HEK293T (cell line): ENCODE measurements around the gene MMP23B.

ENCODE experiments used
- CTCF ChIA-PET: fragments of 350-600 bp; formaldehyde crosslinking; extraction: SDS; loops from one replicate; lab custom pipeline; 2021; ENCODE audit warnings: antibody characterized with exemption, inconsistent platforms; lab: Yijun Ruan, JAX
- POLR2A ChIA-PET: fragments of 350-600 bp; formaldehyde crosslinking; extraction: SDS; loops from one replicate; lab custom pipeline; 2020; ENCODE audit warnings: antibody characterized with exemption, inconsistent platforms; lab: Yijun Ruan, JAX
- DNase-seq: peaks from one replicate; pipeline ENCODE4 v3.0.0; 2012; ENCODE audit warnings: mixed read lengths; ENCODE audit errors: extremely low spot score
- ARNT ChIP-seq: fragments of 450-650 bp; IDR thresholded peaks from 2 replicates; pipeline ENCODE4 v1.6.1; 2017; ENCODE audit warnings: mild to moderate bottlenecking
- BHLHE40 ChIP-seq: fragments of 450-650 bp; IDR thresholded peaks from 2 replicates; pipeline ENCODE4 v1.6.1; 2016; ENCODE audit warnings: mild to moderate bottlenecking, moderate library complexity, borderline replicate concordance
- CTBP1 ChIP-seq: fragments of 450-650 bp; IDR thresholded peaks from 2 replicates; pipeline ENCODE4 v1.6.1; 2016; ENCODE audit warnings: borderline replicate concordance
- ELF4 ChIP-seq: fragments of 450-650 bp; IDR thresholded peaks from 2 replicates; pipeline ENCODE4 v1.6.1; 2017; ENCODE audit warnings: antibody characterized with exemption
- FOXA1 ChIP-seq: fragments of 450-650 bp; IDR thresholded peaks from 2 replicates; pipeline ENCODE4 v1.6.1; 2016; ENCODE audit warnings: mild to moderate bottlenecking
- FOXK2 ChIP-seq: fragments of 450-650 bp; IDR thresholded peaks from 2 replicates; pipeline ENCODE4 v1.6.1; 2016; ENCODE audit warnings: mild to moderate bottlenecking
- FOXM1 ChIP-seq: fragments of 450-650 bp; IDR thresholded peaks from 2 replicates; pipeline ENCODE4 v1.6.1; 2017; ENCODE audit warnings: mild to moderate bottlenecking, borderline replicate concordance
- HDGF ChIP-seq: fragments of 450-650 bp; IDR thresholded peaks from 2 replicates; pipeline ENCODE4 v1.6.1; 2017; ENCODE audit warnings: antibody characterized with exemption, borderline replicate concordance
- L3MBTL2 ChIP-seq: fragments of 450-650 bp; conservative IDR thresholded peaks from 2 replicates; pipeline ENCODE4 v1.6.1; 2016; ENCODE audit warnings: mild to moderate bottlenecking
- LEF1 ChIP-seq: fragments of 450-650 bp; IDR thresholded peaks from 2 replicates; pipeline ENCODE4 v1.6.1; 2017; ENCODE audit warnings: mild to moderate bottlenecking, borderline replicate concordance
- NFRKB ChIP-seq: fragments of 450-650 bp; IDR thresholded peaks from 2 replicates; pipeline ENCODE4 v1.6.1; 2016; ENCODE audit warnings: mild to moderate bottlenecking, moderate library complexity
- PKNOX1 ChIP-seq: fragments of 450-650 bp; IDR thresholded peaks from 2 replicates; pipeline ENCODE4 v1.6.1; 2016
- SP1 ChIP-seq: fragments of 450-650 bp; IDR thresholded peaks from 2 replicates; pipeline ENCODE4 v1.6.1; 2017
- SUZ12 ChIP-seq: fragments of 450-650 bp; IDR thresholded peaks from 2 replicates; pipeline ENCODE4 v1.6.1; 2016; ENCODE audit warnings: mild to moderate bottlenecking
- TARDBP ChIP-seq: fragments of 450-650 bp; IDR thresholded peaks from 2 replicates; pipeline ENCODE4 v1.6.1; 2016
- ZNF384 ChIP-seq: fragments of 450-650 bp; IDR thresholded peaks from 2 replicates; pipeline ENCODE4 v1.6.1; 2016

MMP23B gene

GRCh38 chr1:1631782-1632420 lies at the start of gene MMP23B:
Gene MMP23B (plus strand): TSS chr1:1632173. CDS start chr1:1632219, 46 bp downstream.
- POLR2A ChIA-PET: no interaction called here
- CTCF ChIA-PET: no interaction called here
- TF ChIP-seq ELF4: no peak
- no peak for TF ChIP-seq LEF1
- TF ChIP-seq L3MBTL2: no peak
- no peak for TF ChIP-seq CTBP1
- TF ChIP-seq ZNF384: no peak
- TF ChIP-seq HDGF: no peak
- no peak for TF ChIP-seq PKNOX1
- TF ChIP-seq SUZ12: no peak
- TF ChIP-seq NFRKB: no peak
- TF ChIP-seq FOXM1: no peak
- peak; percentile 37 for DNase-seq

- ChIA-PET CTCF (no interaction called here), POLR2A (no interaction called here)
- TF ChIP-seq L3MBTL2 (no peak), FOXM1 (no peak), BHLHE40 (no peak), TARDBP (no peak), HDGF (no peak), LEF1 (no peak), ARNT (no peak), NFRKB (no peak), FOXA1 (no peak), ZNF384 (no peak), ELF4 (no peak), FOXK2 (no peak), CTBP1 (no peak), PKNOX1 (no peak), SUZ12 (no peak), SP1 (no peak)
- no peak for DNase-seq
These were observed 49.2 kb upstream of the MMP23B start for GRCh38 chr1:1582585-1583346.

GRCh38 chr1:1583347-1584010 lies 48.5 kb upstream of the MMP23B start:
- no peak for TF ChIP-seq ELF4
- TF ChIP-seq HDGF: no peak
- TF ChIP-seq TARDBP: no peak
- no peak for TF ChIP-seq CTBP1
- no peak for TF ChIP-seq ZNF384
- TF ChIP-seq SP1: no peak
- TF ChIP-seq LEF1: no peak
- TF ChIP-seq SUZ12: no peak
- no peak for TF ChIP-seq FOXA1
- no peak for TF ChIP-seq L3MBTL2
- no peak for TF ChIP-seq PKNOX1
- TF ChIP-seq FOXK2: no peak
- no peak for TF ChIP-seq FOXM1
- no peak for TF ChIP-seq BHLHE40
- TF ChIP-seq ARNT: no peak
- no peak for TF ChIP-seq NFRKB
- no peak for DNase-seq
- ChIA-PET POLR2A (no interaction called here), CTCF (no interaction called here)

GRCh38 chr1:1591452-1591851 lies 40.5 kb upstream of the MMP23B start:
- TF ChIP-seq L3MBTL2 (no peak), PKNOX1 (no peak), ELF4 (no peak), SP1 (no peak), FOXK2 (no peak), HDGF (no peak), ZNF384 (no peak), ARNT (no peak), FOXA1 (no peak), FOXM1 (no peak), BHLHE40 (no peak), SUZ12 (no peak), TARDBP (no peak), CTBP1 (no peak), NFRKB (no peak), LEF1 (no peak)
- ChIA-PET POLR2A (no interaction called here), CTCF (no interaction called here)
- no peak for DNase-seq
